Stimulated activated CD4-positive, alpha-beta T cell treated with anti-CD3 and anti-CD28 coated beads, Interleukin-2, amount 100 ng/mL, for 4 hours (primary cell): ENCODE measurements around the gene PLEKHH1.

Source experiments
- DNase-seq: peaks from one replicate; pipeline ENCODE4 v3.0.0-alpha.2; 2020; ENCODE audit warnings: low read depth

The PLEKHH1 gene

DNA sequence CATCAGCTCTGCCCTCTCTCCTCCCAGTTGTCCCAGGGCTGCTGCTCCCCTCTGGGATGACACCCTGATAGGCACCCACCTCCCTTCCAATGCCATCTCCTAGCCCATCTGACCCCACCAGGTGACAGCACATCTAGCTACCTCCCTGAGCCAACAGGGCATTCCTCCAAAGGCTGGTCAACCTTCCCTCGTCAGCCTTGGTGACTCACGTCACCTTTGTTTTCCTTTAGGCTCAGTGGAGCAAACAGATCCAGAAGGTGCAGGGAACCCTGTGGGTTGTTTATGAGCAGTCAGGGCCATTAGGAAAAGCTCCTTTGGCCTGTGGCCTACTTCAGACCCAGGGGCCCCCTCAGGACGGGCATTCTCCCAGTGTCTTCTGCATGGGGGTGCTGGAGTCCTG lies 34.6 kb downstream of the PLEKHH1 start:
- DNase-seq = no peak

DNA sequence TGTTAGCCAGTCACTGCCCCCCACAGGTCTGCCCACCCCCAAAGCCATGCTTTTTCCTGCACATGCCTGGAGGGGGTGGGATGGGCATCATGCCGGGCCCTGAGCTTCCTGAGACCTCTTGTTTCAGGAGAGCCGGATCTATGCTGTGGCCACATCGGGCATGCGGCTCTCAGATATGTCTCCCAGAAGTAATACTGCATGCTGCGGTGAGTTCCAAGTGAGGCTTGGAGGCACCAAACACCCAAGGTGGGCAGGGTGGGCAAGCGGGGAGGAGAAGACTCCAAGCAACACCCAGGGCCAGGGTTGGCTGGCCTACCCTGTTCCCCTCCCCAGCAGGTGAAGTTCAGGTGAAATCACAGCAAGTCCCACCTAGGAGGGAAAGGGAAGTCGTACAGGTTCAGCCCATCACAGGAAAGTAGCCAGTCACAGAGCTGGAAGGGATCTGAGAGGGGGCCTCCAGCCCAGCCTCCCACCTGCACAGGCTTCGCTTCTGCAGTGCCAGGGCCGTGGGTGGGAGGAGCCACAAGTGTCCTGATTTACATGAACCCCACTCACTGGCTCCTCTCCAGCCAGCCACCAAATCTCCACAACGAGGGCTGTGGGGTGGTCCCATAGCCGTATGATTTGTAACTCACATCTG lies 36.0 kb downstream of the PLEKHH1 start:
- no peak for DNase-seq

DNA sequence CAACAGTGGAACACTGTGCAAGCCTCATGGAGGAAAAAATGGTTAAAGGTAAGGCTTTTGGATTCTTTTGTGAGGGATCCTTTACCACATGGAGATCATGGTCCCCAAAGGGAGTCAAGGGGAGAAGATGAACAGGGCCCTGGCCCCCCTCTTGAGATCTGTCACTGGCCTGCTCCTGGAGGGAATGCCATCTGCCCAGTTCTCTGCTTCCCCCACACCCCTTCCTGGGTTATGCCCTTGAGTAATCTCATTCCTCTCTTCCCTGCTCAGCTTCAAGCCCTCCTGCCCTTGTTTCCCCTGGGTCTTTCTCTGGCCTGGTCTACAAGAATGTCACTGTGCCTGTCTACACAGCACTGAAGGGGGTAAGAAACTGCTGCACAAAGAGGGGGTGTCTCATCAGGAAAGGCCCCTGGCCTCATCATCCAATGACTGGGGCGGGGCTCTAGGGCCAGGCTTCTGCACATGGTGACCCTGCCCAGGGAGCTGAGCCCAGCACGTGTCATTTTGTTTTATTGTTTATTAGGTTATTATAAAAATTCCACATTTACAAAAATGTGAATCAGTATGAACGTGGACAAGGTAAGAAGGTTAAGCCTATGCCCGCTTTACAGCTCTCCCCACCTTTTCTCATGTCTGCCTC lies 36.7 kb downstream of the PLEKHH1 start:
- DNase-seq = no peak

DNA sequence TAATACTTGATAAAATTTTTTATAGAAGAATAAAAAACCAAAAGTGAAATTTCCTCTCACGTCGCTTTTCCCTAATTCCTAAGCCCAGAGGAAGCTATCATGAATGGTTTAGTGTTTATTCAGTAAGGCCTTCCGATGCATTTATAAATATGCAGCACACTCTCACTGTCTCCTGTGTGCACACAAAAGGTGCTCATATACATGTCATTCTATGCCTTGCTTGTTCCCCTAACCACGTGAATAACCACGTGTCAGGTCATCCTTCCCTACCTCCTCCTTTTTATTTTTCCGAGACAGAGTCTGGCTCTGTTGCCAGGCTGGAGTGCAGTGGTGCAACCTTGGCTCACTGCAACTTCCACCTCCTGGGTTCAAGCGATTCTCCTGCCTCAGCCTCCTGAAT lies 37.4 kb downstream of the PLEKHH1 start:
- DNase-seq = no peak

DNA sequence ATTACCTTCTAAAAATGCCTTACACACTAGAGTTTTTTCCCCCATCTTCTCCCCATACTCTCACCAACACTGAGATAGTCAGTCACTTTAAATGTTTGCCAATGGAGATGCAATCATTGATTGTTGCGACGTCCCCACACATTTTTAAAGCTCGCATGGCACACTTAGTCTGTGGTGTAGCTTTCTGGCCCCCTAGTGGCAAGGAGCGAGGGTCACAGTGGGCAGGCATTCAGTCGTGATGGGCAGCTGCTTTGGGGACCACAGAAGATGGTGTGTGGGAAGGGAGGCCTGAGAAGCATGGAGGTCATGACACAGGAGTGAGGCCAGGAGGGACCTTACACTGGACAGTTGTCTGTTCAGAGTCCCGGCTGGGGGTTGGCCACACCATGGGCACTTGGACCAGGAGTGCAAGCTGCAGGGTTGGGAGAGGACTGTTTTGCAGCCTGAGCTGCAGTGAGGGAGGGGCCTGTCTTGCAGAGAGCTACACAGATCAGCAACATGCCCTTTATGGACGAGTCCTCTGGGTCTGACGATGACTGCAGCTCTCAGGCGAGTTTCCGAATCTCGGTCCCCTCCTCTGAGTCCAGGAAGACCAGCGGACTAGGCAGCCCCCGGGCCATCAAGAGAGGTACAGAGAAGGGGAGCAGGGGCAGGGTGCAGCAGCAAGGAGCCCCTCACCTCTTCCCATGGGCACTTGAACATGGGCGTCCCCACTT lies 38.3 kb downstream of the PLEKHH1 start:
- DNase-seq = peak; percentile 47

DNA sequence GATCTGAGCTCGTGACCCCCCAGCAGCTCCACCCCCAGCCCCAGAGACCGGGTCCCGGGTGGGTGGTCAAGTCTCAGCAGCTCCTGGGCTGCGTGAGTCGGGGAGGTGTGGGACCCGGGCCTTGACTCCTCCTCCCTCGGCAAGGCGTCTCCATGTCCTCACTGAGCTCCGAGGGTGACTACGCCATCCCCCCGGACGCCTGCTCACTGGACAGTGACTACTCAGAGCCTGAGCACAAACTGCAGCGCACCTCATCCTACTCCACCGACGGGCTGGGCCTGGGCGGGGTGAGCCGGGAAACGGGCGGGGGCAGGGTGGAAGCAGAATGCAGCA lies 38.9 kb downstream of the PLEKHH1 start:
- no peak for DNase-seq

DNA sequence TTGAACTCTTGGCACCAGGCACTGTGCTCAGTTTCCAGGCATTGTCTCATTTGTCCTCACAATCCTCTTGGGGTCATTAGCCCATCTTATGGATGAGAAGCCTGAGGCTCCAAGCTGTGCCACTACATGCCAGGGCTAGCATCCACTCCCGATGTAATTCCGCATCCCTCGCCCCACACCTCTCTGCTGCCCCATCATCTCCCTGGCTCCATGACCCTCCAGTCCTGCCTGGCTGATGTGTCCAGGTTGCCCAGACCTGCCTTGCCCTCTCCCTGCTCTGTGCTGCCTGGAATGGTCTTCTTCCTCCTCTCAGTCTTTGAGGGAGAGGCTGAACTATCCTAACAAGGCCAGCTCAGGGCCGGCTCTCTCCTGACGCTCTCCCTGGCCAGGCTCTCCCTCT lies 39.5 kb downstream of the PLEKHH1 start:
- no peak for DNase-seq

DNA sequence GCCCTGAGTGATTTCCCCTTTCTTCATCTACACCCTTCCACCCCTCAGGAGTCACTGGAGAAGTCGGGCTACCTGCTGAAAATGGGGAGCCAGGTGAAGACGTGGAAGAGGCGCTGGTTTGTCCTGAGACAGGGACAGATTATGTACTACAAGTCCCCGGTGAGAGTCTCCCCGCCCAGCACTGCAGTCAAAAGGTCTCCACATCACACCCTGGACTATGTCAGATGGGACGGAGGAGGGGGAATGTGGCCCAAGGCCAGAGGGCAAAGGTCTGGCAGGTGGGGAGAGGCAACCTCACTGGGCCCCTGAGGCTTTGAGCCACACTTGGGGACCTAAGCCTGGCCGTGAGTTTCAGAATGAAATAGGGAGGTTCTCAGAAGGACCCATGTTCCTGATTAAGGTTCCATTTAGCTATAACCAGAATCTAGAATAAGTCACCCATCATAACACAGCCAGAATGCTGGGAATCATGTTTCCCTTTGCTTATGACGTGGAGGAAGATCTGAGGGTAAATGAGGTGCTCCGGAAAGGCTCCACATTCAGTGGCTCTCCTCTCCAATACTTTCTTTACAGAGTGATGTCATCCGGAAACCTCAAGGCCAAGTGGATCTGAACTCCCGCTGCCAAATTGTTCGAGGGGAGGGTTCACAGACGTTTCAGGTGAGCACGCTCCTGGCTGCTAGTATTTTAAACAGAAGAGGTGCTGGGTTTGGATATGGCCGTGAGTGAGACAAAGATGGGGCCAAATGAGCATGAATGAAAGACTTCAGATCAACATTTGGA lies 40.3 kb downstream of the PLEKHH1 start:
- DNase-seq = no peak

DNA sequence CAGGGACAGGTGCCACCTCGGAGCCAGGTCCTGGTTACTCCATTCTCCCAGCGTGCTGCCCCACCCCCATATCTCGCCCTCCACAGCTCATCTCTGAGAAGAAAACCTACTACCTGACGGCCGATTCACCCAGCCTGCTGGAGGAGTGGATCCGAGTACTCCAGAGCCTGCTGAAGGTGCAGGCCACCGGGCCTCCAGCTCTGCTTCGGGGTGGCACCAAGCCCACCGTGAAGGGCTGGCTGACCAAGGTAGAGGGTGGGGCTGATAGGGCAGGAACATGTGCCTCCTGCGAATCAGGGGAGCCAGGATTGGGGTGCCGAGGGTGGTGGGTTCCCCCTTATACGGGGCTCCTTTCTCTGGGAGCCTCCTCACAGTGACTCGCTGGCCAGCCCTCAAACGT lies 41.1 kb downstream of the PLEKHH1 start:
- DNase-seq = no peak

DNA sequence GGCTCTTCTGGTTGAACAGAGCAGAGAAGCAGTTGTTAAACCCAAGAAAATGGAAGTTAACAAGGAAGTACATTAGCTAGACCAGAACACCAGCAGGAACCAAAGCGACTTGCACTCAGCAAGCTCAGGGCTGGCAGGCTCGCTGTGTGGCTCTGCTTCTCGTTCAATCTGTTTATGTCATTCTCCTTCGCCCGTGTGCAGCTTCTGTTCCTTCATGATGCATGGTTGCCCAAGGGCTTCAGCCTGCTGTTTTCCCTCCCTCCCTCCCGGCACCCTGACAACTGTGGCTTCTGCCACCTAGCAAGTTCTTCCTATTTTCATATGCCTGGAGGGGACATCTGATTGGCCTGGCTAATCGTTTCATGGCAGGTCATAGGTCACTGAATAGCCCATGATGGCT lies 41.7 kb downstream of the PLEKHH1 start:
- DNase-seq = no peak

DNA sequence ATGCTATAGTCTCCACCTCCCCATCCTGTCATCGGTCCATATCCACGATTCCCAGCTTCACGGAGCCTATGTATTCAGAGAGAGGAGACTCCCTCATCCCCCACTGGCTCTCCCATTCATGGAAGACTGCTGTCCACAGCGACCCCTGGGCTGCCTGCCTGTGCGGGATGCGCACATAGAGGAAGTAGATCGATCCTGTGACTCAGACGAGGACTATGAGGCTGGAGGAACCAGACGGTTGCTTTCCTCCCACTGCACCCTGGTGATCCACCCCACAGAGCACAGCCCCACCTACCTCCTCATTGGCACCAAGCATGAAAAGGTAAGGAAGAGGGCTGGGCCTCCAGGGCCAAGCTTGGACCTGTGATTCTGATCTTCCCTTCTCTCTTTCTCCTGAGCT lies 42.6 kb downstream of the PLEKHH1 start:
- no peak for DNase-seq

DNA sequence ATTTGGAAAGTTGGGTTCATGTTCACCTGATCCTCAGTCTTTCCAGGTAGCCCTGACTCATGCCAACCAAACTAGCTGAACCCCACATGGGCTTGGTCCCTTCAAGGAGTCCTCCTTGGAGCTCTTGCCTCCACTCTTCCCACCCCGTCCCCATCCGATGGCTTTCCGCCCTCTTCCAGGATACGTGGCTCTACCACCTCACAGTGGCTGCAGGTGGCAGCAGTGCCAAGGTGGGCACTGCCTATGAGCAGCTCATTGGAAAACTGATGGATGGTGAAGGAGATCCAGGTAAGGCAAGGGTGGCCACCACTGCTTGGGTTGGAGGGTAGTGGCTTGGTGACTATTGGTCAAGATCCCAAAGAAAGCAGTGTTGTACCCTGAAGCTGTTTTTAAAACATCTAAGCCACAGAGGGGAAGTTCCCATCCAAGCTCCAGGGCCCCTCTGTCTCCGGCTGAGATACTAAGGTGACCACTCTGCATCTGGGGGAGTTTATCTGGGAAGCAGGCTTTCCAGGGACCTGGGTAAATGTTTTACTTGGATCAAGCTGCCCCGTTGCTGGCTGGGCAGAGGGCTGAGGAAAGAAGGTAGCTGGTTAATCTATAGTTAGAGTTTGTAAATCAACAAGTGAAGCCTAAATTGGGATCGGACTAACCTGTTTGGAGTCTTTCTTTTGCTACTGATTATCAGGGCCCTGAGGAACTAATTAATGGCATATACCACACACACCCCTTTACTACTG lies 43.3 kb downstream of the PLEKHH1 start:
- no peak for DNase-seq

DNA sequence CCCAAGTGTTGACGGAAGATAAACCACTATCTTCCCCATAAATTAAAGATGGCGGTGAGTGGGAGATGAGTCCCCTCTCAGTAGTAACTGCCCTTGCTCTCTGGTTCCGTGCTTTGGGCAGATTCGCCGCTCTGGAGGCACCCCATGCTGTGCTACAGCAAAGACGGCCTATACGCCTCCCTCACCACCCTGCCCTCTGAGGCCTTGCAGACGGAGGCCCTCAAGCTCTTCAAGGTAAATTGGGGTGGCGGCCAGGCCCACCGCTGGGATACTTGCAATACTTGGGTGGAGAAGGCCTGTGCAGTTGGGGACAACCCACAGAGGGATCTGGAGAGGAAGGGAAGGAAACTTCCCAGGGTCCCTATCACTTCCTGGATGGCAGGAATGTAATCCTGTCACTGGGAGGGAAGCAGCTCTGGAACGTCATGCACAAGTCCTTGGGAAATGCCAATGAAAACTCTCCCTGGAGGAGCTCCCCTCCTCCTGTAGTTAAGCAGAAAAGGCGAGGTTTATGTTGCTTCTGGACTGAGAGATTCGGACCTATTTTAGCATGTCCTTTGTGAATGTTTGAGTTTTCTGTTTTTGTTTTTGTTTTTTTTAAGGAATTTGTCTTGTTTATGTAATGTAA lies 44.2 kb downstream of the PLEKHH1 start:
- no peak for DNase-seq

DNA sequence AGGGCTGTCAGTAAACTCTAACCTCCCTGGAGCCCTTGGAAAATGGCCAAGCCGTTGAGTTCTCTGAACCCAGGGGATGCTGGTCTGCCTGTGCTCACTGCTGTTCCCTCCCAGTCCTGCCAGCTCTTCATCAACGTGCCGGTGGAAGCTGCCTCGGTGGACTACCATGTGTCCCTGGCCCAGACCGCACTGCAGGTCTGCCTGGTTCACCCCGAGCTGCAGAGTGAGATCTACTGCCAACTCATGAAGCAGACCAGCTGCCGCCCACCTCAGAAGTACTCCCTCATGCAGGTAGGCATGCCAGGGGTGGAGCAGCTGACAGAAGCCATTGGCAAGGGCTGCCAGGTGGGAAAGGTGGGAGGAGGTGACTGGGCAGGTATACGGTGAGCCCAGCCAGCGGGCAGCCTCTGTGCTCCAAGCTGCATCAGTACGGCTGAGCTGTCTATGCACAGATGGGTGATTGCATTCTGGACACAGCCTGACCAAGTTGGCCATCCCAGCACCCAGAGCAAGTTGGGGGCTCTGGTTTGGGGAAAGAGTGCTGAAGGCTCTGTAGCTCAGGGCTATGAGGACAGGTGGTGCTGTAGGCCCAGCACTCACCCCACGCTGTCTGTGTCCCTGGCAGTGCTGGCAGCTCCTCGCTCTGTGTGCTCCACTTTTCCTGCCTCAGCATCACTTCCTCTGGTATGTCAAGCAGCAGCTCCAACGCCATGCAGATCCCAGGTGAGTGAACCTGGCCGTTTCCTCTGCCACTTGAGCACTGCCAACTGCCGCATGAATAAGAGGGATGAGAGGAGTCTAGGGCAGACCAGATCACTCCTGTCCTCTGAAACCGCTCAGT lies 45.0 kb downstream of the PLEKHH1 start:
- DNase-seq = no peak

DNA sequence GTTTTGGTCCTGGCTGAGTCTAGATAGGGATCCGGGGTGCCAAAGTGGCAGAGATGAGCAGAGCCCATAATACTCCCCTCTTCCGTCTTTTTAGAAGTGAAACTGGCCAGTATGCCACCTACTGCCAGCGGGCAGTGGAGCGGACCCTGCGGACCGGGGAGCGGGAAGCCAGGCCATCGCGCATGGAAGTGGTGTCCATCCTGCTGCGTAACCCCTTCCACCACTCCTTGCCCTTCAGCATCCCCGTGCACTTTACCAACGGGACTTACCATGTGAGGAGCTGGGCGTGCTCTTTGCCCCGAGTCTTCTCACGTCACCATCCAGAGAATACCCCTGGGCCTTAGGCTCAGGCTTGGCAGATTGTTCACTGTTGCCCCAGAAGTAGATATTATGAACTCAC lies 46.0 kb downstream of the PLEKHH1 start:
- no peak for DNase-seq

DNA sequence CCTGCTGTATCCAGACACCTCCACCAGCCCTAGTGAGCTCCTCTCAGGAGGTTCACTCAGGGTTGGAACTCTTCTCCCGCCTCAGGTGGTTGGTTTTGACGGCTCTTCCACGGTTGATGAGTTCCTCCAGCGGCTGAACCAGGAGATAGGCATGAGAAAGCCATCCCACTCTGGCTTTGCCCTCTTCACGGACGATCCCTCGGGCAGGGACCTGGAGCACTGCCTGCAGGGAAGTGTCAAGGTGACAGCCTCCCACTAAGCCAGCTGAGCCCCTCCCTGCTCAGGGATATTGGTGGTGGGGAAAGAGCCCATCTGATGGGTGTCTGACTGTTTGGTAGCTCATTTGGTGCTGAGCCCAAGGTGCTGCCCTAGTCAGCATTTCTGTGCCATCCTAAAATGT lies 46.5 kb downstream of the PLEKHH1 start:
- DNase-seq = no peak

DNA sequence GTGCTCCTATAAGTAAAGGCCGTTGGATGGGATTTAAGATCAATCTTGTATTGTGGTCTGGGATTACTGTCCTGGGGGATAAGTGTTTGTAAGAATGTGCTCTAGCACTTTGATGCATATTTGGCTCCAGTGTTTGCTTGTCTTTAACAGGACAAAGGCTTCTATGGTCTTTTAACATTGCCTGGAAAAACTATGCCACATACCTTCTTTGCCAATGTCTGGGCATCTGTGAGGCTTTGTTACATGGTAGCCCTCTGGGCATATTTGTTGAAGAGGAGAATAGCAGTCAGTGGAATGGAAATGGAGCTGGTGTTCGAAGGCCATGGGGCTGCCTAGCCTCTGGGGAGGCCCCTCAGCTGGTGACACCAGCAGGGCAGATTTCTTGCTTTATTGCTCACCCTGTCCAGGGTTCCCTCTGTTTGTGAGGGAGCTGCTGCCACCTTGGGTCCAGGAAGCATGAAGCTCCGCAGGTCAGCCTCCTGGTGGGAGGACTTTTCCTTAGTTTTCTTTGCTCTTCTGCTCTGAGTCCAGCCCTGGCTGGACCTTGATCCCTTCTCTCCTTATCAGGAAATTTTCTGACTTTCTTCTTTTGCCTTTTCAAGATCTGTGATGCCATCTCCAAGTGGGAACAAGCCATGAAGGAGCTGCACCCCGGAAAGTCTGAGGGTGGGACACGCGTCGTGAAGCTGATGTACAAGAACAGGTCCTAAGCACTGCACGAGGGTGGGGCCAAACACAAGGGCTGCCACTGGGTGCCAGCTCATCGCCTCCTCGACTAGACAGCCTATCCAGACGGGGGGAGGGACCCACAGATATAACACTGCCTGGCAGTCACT lies 47.5 kb downstream of the PLEKHH1 start:
- DNase-seq = no peak

DNA sequence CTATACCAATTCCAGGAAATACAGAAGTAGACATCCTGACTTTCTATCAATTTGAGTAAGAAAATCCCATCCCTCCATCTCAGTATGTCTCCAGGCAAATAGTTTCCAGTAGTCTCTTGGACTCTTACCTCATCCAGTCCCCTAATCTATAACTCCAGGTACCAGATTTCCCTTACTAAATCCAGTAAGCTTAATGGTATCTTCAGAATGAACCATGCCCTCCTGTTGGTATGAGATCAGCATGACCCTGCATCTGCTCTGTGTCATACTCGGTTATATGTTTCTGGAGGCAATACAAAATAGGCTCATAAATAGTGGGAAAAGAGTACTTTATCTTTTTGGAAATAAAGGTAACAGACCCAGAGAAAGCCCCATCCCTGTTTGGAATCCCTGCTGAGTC lies 48.6 kb downstream of the PLEKHH1 start:
- no peak for DNase-seq

DNA sequence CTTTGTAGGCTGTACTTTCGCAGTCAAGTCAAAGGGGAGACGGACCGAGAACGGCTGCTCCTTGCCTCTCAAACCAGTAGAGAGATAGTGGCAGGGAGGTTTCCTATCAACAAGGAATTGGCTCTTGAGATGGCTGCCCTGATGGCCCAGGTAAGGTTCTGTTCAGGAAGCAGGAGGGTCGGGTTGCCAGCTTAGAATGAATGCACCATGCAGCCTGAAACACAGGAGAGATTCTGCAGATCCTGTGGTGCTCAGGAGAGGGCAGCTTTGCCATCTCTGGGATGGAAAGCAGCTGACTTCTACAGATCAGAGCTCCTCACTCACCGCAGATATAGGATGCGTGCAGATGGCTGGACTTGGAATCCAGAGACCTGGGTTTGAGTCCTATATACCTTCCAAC lies 49.0 kb downstream of the PLEKHH1 start:
- DNase-seq = no peak
